ENCODE results near the gene HLA-DPB1. TPM values are rescaled to one million over a fixed set of nuclear protein-coding genes. Genes with fewer than 3 reads are reported as not detected.
"Not testable (repeated sequence)": the region's sequence is repeated elsewhere in the genome, so short reads cannot be mapped to it uniquely, and the experiment has no call there.

The HLA-DPB1 gene
- total RNA-seq, 1 donor from 2014 or later: 29.8 TPM

- DNase-seq (no peak), ATAC-seq (ENCODE audit: poor library complexity) (no peak)
Observed at GRCh38 chr6:33088931-33089620, 13.3 kb downstream of the HLA-DPB1 start.

DNA sequence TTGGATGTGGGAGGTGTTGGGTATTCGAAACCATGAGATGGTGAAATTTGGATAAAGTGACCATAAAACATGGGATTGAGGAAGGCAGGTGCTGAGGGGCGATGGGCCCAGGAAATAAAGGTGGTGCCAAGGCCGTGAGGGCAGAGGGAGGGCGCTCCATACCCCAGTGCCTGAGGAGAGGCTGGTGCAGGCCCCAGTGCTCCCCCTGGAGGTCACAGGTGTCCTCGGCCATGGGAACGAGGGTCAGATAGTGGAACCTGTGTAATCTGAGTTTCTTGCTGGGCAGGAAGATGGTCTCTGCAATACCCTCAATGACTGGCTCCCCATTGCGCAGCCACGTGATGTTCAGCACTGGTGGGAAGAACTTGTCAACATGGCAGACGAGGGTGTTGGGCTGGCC lies 16.2 kb downstream of the HLA-DPB1 start:
- intact Hi-C loops (cut with DNase I): no loop called here
- ATAC-seq (ENCODE audit: poor library complexity): no peak
- DNase-seq: peak; percentile 58

More at GRCh38 chr6:33088931-33089620, 13.3 kb downstream of the HLA-DPB1 start:
- intact Hi-C loops (cut with DNase I): no loop called here

GRCh38 chr6:33092385-33092784 lies 16.6 kb downstream of the HLA-DPB1 start:
- DNase-seq (no peak), ATAC-seq (ENCODE audit: poor library complexity) (no peak)
- intact Hi-C loops (cut with DNase I): no loop called here

GRCh38 chr6:33093855-33094254 lies 18.1 kb downstream of the HLA-DPB1 start:
- intact Hi-C loops (cut with DNase I): no loop called here
- DNase-seq (no peak), ATAC-seq (ENCODE audit: poor library complexity) (no peak)

GRCh38 chr6:33095681-33096080 lies 19.9 kb downstream of the HLA-DPB1 start:
- DNase-seq: no peak
- intact Hi-C loops (cut with DNase I): no loop called here
- ATAC-seq (ENCODE audit: poor library complexity): no peak

GRCh38 chr6:33101121-33101737 lies 25.4 kb downstream of the HLA-DPB1 start:
- not testable (repeated sequence) for ATAC-seq (ENCODE audit: poor library complexity)

GRCh38 chr6:33103776-33104175 lies 28.0 kb downstream of the HLA-DPB1 start:
- DNase-seq (no peak), ATAC-seq (ENCODE audit: poor library complexity) (no peak)
- intact Hi-C loops (cut with DNase I): no loop called here

More at GRCh38 chr6:33101121-33101737, 25.4 kb downstream of the HLA-DPB1 start:
- DNase-seq; intact Hi-C loops (cut with DNase I): not testable (repeated sequence)

- ATAC-seq (ENCODE audit: poor library complexity) (no peak), DNase-seq (no peak)
- intact Hi-C loops (cut with DNase I): no loop called here
Observed at GRCh38 chr6:33104887-33105286, 29.1 kb downstream of the HLA-DPB1 start.

DNA sequence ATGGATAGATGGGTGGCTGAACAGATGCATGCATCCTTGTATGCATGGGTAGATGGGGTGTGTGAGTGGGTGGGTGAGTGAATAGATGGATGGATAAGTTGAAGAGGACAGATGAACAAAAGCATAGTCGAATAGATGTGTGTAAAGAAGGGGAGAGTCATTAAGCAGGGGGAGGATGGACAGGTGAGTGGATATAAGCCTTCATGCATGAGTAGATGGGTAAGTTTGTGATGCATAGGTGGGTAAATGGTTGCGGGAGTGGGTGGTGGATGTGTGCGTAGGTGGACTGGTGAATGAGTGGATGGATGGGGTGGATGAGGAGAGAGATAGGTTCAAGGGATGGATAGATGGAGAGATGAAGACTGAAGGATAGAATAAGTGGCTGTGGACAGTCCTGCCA lies 29.6 kb downstream of the HLA-DPB1 start:
- ATAC-seq (ENCODE audit: poor library complexity) (no peak), DNase-seq (no peak)
- intact Hi-C loops (cut with DNase I): no loop called here

DNA sequence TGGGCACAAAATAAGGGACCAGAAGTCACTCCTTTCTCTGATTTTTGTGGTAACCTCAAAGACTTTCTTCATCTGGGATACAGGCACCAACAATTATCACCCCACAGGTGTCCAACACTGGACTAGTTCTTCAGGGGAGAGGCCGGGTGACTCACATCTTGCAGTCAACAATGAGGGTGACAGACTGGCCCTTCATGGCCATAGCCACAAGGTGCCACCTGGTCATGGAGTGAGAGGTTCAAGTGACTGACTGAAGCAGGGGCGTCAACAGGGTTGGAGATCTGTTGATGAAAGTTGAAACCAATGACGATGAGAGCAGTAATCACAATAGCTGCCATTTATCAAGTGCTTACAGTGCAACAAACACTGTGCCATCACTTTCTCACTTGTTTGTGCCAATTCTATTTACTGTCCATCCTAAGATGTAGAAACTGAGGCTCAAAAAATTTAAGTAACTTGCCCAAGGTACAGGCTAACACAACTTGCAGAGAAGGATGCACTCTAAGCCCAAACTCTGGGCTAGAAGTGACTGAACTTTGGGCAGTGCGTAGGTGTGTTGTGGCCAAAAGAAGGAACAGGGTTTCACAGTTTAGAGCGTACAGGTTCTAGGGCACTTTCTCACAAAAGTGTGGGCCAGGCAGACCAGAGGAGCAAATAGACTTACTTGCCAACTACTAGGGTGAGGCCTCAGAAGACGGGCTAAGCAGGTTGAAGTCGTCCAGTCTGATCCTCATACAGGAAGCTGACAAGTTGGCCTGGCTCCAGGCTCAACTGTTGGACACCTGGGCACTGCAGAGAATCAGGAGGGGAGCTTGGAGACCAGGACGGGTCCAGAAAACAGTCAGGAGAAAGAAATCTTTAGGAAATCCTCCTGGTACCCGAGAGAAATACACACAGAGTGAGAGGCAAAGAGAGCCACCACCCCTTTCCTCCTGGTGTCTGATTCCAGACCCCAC lies 30.4 kb downstream of the HLA-DPB1 start:
- intact Hi-C loops (cut with DNase I): no loop called here
- no peak for ATAC-seq (ENCODE audit: poor library complexity)
- no peak for DNase-seq

- intact Hi-C loops (cut with DNase I): no loop called here
- DNase-seq (no peak), ATAC-seq (ENCODE audit: poor library complexity) (no peak)
Observed at GRCh38 chr6:33107641-33108040, 31.9 kb downstream of the HLA-DPB1 start.

GRCh38 chr6:33108307-33108706 lies 32.5 kb downstream of the HLA-DPB1 start:
- DNase-seq (no peak), ATAC-seq (ENCODE audit: poor library complexity) (no peak)
- intact Hi-C loops (cut with DNase I): no loop called here

DNA sequence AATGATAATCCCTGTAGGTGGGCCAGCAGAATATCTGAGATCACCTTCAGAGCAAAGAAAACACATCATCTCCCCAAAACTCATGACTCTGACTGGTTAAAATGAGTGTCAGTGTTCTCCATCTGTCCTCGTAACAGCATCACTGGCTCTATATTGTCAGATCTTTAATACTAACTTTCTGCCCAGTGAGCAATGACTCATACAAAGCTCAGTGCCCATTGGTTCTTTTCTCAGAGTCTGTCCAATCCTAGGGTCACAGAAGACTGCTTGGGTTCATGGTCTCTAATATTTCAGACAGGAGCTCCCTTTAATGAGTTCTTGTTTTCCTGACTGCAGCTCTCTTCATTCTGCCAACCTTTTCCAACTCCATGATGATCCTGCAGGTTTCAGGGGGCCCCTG lies 36.4 kb downstream of the HLA-DPB1 start:
- ATAC-seq (ENCODE audit: poor library complexity): peak; percentile 91
- DNase-seq: no peak
- intact Hi-C loops (cut with DNase I): no loop called here

GRCh38 chr6:33113755-33114154 lies 38.0 kb downstream of the HLA-DPB1 start:
- DNase-seq (no peak), ATAC-seq (ENCODE audit: poor library complexity) (no peak)
- intact Hi-C loops (cut with DNase I): no loop called here

DNA sequence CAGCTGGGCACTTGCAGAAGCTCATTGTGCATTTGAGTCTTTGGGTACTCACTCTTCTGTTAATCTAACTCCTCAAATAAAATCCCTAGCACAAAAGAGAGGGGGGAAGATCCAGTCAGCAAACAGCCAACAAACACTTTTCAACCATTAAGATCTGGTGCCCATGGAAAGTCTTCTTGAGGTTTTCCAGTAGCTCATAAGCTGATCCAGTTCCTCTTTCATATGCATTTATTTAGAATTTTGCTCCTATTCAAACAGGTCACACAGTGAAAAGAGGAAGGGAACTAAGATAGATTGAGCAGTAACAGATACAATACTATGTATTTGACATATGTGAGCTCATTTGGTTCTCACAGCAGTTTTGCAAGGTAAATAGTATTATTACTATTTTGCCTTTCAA lies 38.6 kb downstream of the HLA-DPB1 start:
- ATAC-seq (ENCODE audit: poor library complexity) (no peak), DNase-seq (no peak)
- intact Hi-C loops (cut with DNase I): no loop called here

GRCh38 chr6:33116417-33116816 lies 40.6 kb downstream of the HLA-DPB1 start:
- DNase-seq (no peak), ATAC-seq (ENCODE audit: poor library complexity) (no peak)
- intact Hi-C loops (cut with DNase I): loop anchor here (5.0 kb wide), 1 partner anchor 131 kb away; no protein-coding TSS in a partner anchor

DNA sequence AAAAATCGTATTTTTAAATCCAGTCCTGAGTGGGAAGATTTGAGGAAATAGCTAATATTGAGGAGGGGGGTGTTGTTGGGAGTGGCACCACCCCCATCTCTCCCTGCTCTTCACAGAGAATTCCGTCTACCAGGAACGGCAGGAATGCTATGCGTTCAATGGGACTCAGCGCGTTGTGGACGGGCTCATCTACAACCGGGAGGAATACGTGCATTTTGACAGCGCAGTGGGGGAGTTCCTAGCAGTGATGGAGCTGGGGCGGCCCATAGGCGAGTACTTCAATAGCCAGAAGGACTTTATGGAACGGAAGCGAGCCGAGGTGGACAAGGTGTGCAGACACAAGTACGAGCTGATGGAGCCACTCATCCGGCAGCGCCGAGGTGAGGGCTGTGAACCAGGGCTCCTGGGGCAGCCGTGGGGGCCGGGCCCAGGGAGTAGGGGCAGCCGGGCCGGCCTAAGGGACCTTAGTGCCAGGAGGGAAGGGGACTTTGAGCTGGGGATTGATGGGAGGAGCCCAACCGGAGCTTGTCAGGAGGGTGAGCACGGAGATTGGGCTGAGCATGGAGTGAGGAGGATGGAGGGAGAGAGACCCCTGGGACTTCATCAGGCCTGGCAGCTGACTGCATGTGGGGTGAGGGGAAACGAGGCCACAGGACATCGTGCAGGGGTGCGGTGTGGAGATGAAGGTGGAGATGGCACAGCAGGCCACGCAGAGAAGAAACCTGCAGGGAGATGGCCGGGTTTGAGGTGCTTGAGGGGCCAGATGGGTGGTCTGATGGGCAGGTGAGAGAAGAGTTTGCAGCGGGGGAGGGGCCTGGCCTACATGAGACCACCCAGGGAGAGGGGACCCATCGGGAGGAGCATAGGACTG lies 41.3 kb downstream of the HLA-DPB1 start:
- no peak for ATAC-seq (ENCODE audit: poor library complexity)

DNA sequence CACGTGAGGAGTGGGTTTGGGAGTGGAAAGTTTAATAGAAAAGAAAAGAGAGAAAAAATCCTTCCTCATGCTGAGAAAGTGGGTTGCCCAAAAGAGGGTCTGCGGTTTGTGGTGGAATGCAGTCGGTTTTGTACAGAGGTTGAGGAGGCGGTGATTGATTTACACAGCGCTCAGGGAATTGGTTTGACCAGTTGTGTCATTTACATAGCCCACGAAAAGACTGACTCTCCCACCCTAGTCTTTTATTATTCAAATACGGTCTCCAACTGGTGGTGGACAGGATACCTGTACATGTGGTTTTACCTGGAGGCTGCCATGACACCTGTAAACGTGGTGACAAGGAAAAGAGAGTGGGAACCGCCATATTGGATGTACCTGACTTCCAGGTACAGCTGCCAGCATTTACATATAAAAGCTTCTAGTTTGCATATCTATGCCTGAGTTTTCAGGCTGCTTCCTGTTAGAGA lies 42.1 kb downstream of the HLA-DPB1 start:
- DNase-seq (no peak), ATAC-seq (ENCODE audit: poor library complexity) (no peak)
- intact Hi-C loops (cut with DNase I): loop anchor here (5.0 kb wide), 1 partner anchor 129 kb away; no protein-coding TSS in a partner anchor

More for the DNA sequence above, 41.3 kb downstream of the HLA-DPB1 start:
- DNase-seq: no peak
- intact Hi-C loops (cut with DNase I): loop anchor here (5.0 kb wide), 1 partner anchor 130 kb away; no protein-coding TSS in a partner anchor

All from Right ventricle myocardium superior (tissue), 1 donor.